ENCODE measurements around the gene ELAVL2.
A peak's percentile ranks its signal among the peaks of the same experiment; 100 is the strongest.

The ELAVL2 gene

DNA sequence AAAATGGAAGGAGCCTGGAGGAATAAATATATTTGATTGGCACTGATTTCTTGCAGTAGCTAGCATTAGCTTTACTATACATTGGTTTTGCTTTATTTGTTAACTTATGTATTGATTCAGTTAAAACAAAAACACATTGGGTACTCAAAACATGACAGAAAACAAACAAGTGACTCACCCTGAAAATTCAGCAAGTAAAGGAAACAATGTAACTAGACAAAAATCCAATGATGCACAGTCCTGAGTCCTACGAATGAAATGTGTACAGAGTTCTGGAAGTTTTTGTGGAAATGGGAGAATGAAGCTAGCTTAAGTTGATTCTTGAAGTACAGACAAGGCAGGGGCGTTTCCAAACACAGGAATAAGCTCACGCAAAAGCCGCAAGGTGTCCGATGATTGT is 175.0 kb downstream of the ELAVL2 start:
- Histone ChIP-seq H3K36me3 (peaks cover 16% of the 10 kb centered on the region), H3K4me3 (ENCODE audit: low read depth, low read length) (no peak overlapping the region), H3K27me3 (ENCODE audit: insufficient read depth, low read depth, severe bottlenecking) (no peaks in the 10 kb centered on the region), H3K9me3 (ENCODE audit: severe bottlenecking) (peaks cover 8% of the 10 kb centered on the region), H3K27ac (no peak overlapping the region)
- no peak for DNase-seq
- TF ChIP-seq, protein P1, sequence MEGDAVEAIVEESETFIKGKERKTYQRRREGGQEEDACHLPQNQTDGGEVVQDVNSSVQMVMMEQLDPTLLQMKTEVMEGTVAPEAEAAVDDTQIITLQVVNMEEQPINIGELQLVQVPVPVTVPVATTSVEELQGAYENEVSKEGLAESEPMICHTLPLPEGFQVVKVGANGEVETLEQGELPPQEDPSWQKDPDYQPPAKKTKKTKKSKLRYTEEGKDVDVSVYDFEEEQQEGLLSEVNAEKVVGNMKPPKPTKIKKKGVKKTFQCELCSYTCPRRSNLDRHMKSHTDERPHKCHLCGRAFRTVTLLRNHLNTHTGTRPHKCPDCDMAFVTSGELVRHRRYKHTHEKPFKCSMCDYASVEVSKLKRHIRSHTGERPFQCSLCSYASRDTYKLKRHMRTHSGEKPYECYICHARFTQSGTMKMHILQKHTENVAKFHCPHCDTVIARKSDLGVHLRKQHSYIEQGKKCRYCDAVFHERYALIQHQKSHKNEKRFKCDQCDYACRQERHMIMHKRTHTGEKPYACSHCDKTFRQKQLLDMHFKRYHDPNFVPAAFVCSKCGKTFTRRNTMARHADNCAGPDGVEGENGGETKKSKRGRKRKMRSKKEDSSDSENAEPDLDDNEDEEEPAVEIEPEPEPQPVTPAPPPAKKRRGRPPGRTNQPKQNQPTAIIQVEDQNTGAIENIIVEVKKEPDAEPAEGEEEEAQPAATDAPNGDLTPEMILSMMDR (IDR thresholded peaks at IDR 0.05; ENCODE audit: low read depth, low read length): no peak

- Histone ChIP-seq H3K27ac (no peak overlapping the region), H3K36me3 (peaks cover 16% of the 10 kb centered on the region), H3K27me3 (ENCODE audit: insufficient read depth, low read depth, severe bottlenecking) (no peaks in the 10 kb centered on the region), H3K4me3 (ENCODE audit: low read depth, low read length) (no peak overlapping the region), H3K9me3 (ENCODE audit: severe bottlenecking) (peaks cover 8% of the 10 kb centered on the region)
- TF ChIP-seq, protein P1 (IDR thresholded peaks at IDR 0.05; ENCODE audit: low read depth, low read length): no peak
- DNase-seq: peak; percentile 10
Observed at GRCh38 chr9:23648651-23649050, 177.4 kb downstream of the ELAVL2 start.

DNA sequence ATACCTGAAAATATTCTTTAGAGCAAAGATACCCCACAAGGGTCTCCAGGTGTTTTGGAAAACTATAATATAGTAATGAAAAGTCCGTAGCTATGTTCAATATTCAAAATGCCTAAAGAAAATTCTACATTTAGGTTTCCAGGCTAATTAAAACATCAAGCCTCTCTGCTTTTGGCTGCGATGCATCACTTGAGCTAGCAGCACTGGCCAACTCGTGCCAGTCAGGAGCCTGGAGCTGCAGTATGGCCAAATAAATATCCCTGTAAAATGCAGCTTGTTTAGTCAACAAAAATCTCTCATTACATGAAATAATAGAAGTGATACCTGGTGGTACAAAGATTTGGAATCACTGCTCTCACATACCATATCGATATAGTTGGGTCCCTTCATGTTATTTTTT is 181.1 kb downstream of the ELAVL2 start:
- TF ChIP-seq, protein P1 (IDR thresholded peaks at IDR 0.05; ENCODE audit: low read depth, low read length): no peak
- Histone ChIP-seq H3K27me3 (ENCODE audit: insufficient read depth, low read depth, severe bottlenecking) (no peaks in the 10 kb centered on the region), H3K36me3 (peaks cover 10% of the 10 kb centered on the region), H3K9me3 (ENCODE audit: severe bottlenecking) (peaks cover 5% of the 10 kb centered on the region), H3K27ac (no peak overlapping the region), H3K4me3 (ENCODE audit: low read depth, low read length) (no peak overlapping the region)
- DNase-seq: no peak

DNA sequence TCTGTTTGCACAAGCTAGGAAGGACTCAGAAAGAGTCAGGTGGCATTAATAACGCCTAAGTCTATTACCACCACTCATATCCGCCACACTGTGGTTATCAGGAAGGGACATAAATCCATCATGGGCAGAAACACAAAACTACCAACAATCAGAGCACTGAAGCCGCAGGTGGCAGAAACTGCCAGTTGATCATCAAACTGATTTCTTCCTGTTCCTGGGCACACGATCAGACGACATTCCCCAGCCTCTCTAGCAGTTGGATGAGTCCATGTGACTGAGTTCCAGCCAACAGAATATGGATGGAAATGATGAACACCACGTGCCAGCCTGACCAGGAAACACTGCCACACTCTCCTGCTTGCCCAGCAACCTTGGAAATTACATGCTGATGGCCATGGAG is 181.7 kb downstream of the ELAVL2 start:
- TF ChIP-seq, protein P1 (IDR thresholded peaks at IDR 0.05; ENCODE audit: low read depth, low read length): no peak
- no peak overlapping the region for H3K4me3 ChIP-seq (ENCODE audit: low read depth, low read length)
- DNase-seq: no peak
- no peaks in the 10 kb centered on the region for H3K27me3 ChIP-seq (ENCODE audit: insufficient read depth, low read depth, severe bottlenecking)
- H3K36me3 ChIP-seq: peaks cover 7% of the 10 kb centered on the region
- H3K9me3 ChIP-seq (ENCODE audit: severe bottlenecking): peaks cover 5% of the 10 kb centered on the region
- no peak overlapping the region for H3K27ac ChIP-seq

- TF ChIP-seq, protein P1 (IDR thresholded peaks at IDR 0.05; ENCODE audit: low read depth, low read length): no peak
- Histone ChIP-seq H3K4me3 (ENCODE audit: low read depth, low read length) (no peak overlapping the region), H3K27ac (no peak overlapping the region), H3K36me3 (peaks cover under 1% of the 10 kb centered on the region), H3K27me3 (ENCODE audit: insufficient read depth, low read depth, severe bottlenecking) (no peaks in the 10 kb centered on the region), H3K9me3 (ENCODE audit: severe bottlenecking) (peaks cover 1% of the 10 kb centered on the region)
- DNase-seq: no peak
Observed at GRCh38 chr9:23643656-23644258, 182.3 kb downstream of the ELAVL2 start.

Measured in WERI-Rb-1 (cell line).